HG03342 (cell line): ENCODE data around the gene SLC6A8.
"Not testable (repeated sequence)": the region's sequence is repeated elsewhere in the genome, so short reads cannot be mapped to it uniquely, and the experiment has no call there.

Source experiments
- ATAC-seq: cut with Tn5 transposase; IDR thresholded peaks from one replicate; pipeline ENCODE4 v1.9.1; 2021; ENCODE audit warnings: mild to moderate bottlenecking, moderate library complexity; ENCODE audit not compliant: unreplicated experiment

SLC6A8 gene

DNA sequence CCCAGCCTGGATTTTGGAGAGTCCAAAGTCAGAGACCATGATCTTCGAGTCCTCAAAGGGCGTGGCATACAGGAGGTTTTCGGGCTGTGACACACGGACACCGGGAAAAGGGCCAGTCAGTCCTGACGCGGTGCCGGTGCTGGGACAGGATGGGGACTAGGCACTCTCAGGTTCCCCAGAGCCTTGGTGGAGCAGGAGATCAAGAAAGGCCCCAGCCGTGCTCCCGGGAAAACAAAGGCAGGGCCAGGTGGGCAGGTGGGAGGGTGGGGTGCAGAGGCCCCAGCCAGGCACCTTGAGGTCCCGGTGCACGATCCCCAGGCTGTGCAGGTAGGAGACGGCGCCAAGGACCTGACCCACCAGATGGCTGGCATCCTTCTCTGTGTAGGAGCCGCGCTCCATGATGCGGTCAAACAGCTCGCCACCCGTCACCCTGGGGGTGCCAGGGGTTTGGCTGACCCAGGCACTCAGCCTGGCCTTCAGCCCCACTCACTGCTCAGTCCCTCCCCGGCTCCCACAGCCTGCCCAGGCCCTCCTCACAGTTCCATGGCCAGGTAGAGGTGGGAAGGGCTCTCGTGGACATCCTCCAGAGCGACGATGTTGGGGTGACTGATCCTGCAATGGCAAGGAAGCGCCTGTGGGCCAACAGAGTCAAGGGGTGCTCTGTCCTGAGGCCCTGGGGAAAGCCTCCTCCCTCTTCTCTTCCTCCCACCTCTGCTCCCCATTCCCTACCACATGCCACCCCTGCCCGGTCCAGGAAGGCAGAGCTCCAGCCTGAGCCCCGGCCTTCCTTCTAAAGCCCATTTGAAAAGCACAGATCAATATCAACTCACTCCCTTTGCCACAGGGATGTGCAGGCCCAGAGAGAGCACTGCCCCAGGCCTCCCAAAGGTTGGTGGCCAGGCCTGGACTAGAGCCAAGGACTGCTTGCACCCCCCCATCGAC is 15.9 kb upstream of the SLC6A8 start:
- no peak for ATAC-seq

- ATAC-seq: no peak
These were observed 14.9 kb upstream of the SLC6A8 start for GRCh38 chrX:153672531-153673427.

- ATAC-seq: no peak
These were observed 14.1 kb upstream of the SLC6A8 start, which contains the start of gene PNCK for GRCh38 chrX:153673428-153674218. PNCK (minus strand) TSS chrX:153673813; CDS start chrX:153673076, 737 bp downstream.

DNA sequence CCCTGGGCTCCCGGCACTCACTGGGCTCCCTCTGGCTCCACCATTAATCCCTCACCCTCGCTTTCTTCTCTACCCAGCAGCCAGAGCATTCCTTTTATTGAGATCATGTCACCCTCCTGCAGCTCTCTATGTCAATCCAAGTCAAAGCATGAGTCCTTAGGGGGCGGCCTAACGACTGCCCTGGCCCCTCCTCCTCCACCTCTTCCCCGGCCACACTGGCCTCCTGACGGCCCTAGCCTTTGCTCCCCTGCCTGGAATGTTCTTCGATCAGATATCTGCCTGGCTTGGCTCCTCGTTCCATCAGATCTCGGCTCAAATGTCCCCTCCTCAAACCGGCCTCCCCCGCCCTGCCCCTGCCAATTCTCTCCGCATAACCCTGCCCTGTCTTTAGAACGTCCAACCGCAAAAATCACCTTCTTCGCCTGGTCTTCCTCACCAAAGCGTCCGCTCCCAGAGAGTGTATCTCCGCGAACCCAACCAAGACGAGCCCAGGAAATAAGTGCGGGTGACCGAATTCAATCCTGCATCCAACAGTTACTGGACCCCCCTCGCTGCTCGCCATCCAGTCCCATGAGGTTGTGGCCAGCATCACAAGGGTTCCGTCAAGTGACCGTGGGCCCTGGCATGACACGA is 13.4 kb upstream of the SLC6A8 start:
- ATAC-seq: no peak

DNA sequence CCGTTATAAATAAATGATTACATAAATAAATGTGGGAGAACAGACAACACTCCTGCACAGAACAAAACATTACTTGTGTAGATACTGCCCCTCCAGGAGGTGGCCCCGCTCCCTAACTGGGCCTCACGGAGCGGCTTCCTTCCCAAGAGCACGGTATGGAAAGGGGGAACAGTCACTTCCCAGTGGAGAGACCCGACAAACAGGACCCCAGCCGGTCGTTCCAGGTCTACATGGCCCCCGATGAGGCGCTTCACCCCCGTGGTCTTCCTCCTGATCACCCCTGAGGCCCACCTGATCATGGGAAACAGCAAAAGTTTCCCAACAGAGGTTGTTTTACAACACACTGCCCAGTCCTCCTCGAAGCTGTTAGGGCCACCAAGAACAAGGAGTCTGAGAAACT is 6.6 kb upstream of the SLC6A8 start:
- ATAC-seq: no peak

DNA sequence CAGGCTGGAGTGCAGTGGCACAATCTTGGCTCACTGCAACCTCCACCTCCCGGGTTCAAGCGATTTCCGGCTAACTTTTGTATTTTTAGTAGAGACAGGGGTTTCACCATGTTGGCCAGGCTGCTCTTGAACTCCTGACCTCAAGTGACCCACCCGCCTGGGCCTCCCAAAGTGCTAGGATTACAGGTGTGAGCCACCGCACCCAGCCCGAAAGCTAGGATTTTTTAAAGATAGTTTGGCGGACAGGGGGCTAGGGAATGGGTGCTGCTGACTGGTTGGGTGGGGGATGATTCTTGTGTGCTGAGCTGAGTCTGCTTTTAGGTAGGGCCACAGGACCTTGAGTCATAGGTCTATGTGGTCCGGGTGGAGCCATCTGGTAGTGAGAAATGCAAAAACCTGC is 4.2 kb upstream of the SLC6A8 start:
- not testable (repeated sequence) for ATAC-seq

DNA sequence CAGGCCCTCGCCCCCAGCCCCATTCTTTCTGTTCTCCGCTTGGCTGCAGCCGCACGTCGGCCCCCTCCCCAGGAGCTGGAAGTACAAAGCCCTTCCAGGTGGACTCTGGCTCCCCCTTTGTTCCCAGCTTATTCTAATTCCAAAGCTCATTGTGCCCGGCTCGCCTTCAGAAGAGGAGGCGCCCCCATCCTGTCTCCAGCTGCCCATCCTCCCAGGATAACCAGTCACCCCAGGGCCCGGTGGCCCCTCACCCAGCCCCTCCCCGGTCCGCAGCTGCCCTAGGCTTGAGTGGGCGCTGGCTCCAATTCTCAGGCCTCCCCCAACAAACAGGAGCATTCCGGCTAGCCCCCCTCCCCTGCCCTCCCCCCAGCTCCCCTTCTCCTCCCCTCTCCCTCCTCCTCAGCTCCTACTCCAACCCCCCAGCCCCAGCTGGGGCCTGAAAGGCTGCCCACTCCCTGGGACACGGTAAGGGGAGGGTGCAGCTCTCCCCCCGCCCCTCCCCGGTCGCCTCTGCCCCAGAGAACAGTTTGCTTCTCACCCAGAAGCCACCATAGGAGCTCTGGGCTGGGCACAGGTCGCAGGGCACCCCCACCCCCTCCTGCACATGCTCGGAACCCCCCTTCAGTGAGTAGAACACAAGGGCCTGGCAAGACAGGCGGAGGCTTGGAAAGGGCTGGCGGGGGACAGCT is 3.1 kb upstream of the SLC6A8 start:
- ATAC-seq: no peak

DNA sequence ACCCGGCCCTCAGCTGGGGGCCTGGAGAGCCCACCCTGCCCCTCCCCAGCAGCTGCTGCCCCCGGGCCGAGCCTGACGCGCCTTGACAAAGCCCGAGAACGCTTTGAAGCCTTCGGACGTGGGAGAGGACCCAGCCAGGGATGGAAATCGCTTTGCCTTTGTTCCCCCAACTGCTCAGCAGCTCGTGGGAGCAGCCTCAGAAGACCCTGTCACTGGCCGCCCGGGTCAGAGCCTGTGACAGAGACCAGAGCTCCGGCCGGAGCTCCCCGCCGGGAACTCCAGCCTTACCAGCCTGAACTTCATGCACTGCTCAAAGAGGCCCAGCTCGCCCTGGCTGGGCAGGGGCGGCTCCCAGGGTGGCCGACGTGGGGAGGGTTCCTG is 2.6 kb upstream of the SLC6A8 start:
- no peak for ATAC-seq

DNA sequence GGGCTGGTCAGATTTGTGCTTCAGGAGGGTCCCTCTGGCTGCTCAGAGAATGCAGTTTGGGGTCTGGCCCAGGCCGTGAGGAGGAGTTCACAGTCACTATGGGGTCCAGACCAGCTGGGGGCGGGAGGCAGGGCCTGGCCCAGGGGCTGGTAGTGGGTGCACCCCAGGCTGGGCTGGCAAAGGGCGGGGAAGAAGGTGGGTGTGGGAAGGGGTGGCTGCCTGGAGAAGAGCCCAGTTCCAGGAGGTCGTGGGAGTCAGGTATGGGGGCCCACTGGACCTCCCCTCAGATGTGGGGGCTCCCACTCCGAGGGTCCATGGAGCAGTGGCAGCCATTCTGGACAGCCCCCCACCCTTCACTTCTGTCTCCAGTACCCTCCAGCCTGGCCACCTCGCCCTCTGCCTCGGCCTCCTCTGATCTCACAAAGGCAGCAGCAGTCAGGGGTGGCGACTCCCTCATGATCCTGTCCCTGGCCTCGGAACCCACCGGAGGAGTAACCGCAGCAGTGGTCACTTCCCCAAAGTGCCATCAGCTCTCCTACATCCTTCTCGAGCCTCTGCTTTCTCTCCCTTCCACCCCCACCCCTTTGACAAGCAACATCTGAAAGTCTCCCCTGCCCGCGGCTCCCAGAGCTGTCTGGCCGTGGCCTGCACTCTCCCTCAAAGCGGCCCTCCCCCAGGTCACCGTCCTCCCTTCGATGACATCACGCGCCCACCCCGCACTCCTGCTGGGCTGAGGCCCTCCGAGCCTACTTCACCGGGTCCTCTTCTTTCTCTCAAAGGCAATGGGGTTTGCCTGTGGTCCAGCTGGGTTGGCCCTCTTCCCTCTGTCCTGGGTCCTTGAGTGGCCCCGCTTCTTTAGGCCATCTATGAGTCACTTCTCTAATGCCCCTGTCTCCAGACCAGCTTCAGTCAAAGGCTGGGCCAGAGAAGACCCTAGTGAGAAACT is 1.7 kb upstream of the SLC6A8 start:
- ATAC-seq: no peak

GRCh38 chrX:153686711-153687110 is 1.0 kb upstream of the SLC6A8 start:
- ATAC-seq: no peak

GRCh38 chrX:153688071-153688470 is 345 bp downstream of the SLC6A8 start:
- no peak for ATAC-seq

GRCh38 chrX:153688506-153688905 is 780 bp downstream of the SLC6A8 start:
- ATAC-seq: no peak

- ATAC-seq: no peak
These were observed 1.3 kb downstream of the SLC6A8 start for GRCh38 chrX:153688911-153689590.

- no peak for ATAC-seq
These were observed 2.1 kb downstream of the SLC6A8 start for GRCh38 chrX:153689654-153690465.

GRCh38 chrX:153690466-153690865 is 2.7 kb downstream of the SLC6A8 start:
- no peak for ATAC-seq

DNA sequence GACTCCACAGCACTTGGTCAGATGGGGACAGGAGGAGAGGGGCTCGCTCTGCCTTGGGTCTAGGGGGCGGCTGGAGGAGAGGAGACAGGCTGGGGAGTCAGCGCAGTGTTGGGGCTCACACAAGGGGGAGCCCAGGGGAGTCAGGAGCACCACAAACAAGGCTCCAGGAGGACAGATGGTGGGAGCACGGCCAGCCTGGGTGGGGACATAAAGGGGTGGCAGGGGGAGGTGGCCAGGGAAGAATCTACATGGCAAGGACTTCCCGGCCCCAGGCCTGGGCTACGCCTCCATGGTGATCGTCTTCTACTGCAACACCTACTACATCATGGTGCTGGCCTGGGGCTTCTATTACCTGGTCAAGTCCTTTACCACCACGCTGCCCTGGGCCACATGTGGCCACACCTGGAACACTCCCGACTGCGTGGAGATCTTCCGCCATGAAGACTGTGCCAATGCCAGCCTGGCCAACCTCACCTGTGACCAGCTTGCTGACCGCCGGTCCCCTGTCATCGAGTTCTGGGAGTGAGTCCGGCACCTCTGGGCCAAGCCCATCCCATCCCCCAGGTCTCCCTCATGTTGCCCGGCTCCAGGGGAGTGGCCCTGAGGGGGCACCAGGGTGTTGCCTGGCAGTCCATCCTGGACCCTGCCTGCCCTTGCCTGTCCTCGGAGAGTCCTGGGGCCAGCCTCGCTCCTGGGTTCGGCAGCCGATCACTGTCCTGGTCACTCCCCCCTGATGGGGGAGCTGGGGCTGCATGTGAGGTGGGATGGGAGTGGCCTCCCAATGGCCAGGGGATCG is 3.5 kb downstream of the SLC6A8 start:
- ATAC-seq: not testable (repeated sequence)
